Measurements from ENCODE around the gene HSF2BP. TPM values are rescaled to one million over a fixed set of nuclear protein-coding genes. Genes with fewer than 3 reads are reported as not detected.
"Not testable (repeated sequence)": the region's sequence is repeated elsewhere in the genome, so short reads cannot be mapped to it uniquely, and the experiment has no call there.

The HSF2BP gene
- polyA plus RNA-seq, 1 experiment: 1.1 TPM

GRCh38 chr21:43623588-43623987 is 35.7 kb downstream of the HSF2BP start:
- Histone ChIP-seq H3K9me3 (ENCODE audit: control insufficient read depth, insufficient read depth, low read length) (peaks cover 12% of the 10 kb centered on the region; the same call in 1 of the 2 replicates), H3K4me3 (ENCODE audit: low read depth, low read length) (no peak overlapping the region), H3K27ac (ENCODE audit: low read depth, low read length) (no peak overlapping the region), H3K27me3 (ENCODE audit: control insufficient read depth, insufficient read depth, low read length) (no peaks in the 10 kb centered on the region)
- ChIA-PET POLR2A (no interaction called here), CTCF (no interaction called here)
- TF ChIP-seq, protein P1, sequence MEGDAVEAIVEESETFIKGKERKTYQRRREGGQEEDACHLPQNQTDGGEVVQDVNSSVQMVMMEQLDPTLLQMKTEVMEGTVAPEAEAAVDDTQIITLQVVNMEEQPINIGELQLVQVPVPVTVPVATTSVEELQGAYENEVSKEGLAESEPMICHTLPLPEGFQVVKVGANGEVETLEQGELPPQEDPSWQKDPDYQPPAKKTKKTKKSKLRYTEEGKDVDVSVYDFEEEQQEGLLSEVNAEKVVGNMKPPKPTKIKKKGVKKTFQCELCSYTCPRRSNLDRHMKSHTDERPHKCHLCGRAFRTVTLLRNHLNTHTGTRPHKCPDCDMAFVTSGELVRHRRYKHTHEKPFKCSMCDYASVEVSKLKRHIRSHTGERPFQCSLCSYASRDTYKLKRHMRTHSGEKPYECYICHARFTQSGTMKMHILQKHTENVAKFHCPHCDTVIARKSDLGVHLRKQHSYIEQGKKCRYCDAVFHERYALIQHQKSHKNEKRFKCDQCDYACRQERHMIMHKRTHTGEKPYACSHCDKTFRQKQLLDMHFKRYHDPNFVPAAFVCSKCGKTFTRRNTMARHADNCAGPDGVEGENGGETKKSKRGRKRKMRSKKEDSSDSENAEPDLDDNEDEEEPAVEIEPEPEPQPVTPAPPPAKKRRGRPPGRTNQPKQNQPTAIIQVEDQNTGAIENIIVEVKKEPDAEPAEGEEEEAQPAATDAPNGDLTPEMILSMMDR (IDR thresholded peaks at IDR 0.05; ENCODE audit: low read depth, low read length): no peak
- DNase-seq (ENCODE audit: low read depth, low spot score): no peak

- ChIA-PET POLR2A (no interaction called here), CTCF (interaction anchor here (1.2 kb wide), 1 partner anchor 11 kb away, joined by 5 read pairs; no protein-coding TSS in a partner anchor)
- no peak overlapping the region for H3K4me3 ChIP-seq (ENCODE audit: low read depth, low read length)
- DNase-seq (ENCODE audit: low read depth, low spot score): no peak
- TF ChIP-seq, protein P1 (IDR thresholded peaks at IDR 0.05; ENCODE audit: low read depth, low read length): no peak
- H3K9me3 ChIP-seq (ENCODE audit: control insufficient read depth, insufficient read depth, low read length): peaks cover 8% of the 10 kb centered on the region; the same call in 1 of the 2 replicates
- no peaks in the 10 kb centered on the region for H3K27me3 ChIP-seq (ENCODE audit: control insufficient read depth, insufficient read depth, low read length)
- H3K27ac ChIP-seq (ENCODE audit: low read depth, low read length): no peak overlapping the region
These were observed 36.5 kb downstream of the HSF2BP start for GRCh38 chr21:43622796-43623195.

- ChIA-PET POLR2A (no interaction called here), CTCF (interaction anchor here (0.6 to 1.1 kb wide), 2 partner anchors 21 to 26 kb away, joined by 3 to 4 read pairs; no protein-coding TSS in a partner anchor)
- no peak overlapping the region for H3K27ac ChIP-seq (ENCODE audit: low read depth, low read length)
- TF ChIP-seq, protein P1 (IDR thresholded peaks at IDR 0.05; ENCODE audit: low read depth, low read length): peak; percentile 20
- no peak overlapping the region for H3K4me3 ChIP-seq (ENCODE audit: low read depth, low read length)
- peaks cover 8% of the 10 kb centered on the region; the same call in 1 of the 2 replicates for H3K9me3 ChIP-seq (ENCODE audit: control insufficient read depth, insufficient read depth, low read length)
- H3K27me3 ChIP-seq (ENCODE audit: control insufficient read depth, insufficient read depth, low read length): no peaks in the 10 kb centered on the region
- DNase-seq (ENCODE audit: low read depth, low spot score): no peak
These were observed 39.4 kb downstream of the HSF2BP start for GRCh38 chr21:43619856-43620255.

GRCh38 chr21:43619344-43619743 is 39.9 kb downstream of the HSF2BP start:
- TF ChIP-seq, protein P1 (IDR thresholded peaks at IDR 0.05; ENCODE audit: low read depth, low read length): no peak
- Histone ChIP-seq H3K27ac (ENCODE audit: low read depth, low read length) (no peak overlapping the region), H3K4me3 (ENCODE audit: low read depth, low read length) (no peak overlapping the region), H3K9me3 (ENCODE audit: control insufficient read depth, insufficient read depth, low read length) (peaks cover 8% of the 10 kb centered on the region; the same call in 1 of the 2 replicates), H3K27me3 (ENCODE audit: control insufficient read depth, insufficient read depth, low read length) (no peaks in the 10 kb centered on the region)
- POLR2A ChIA-PET: no interaction called here
- CTCF ChIA-PET: no interaction called here
- DNase-seq (ENCODE audit: low read depth, low spot score): no peak

DNA sequence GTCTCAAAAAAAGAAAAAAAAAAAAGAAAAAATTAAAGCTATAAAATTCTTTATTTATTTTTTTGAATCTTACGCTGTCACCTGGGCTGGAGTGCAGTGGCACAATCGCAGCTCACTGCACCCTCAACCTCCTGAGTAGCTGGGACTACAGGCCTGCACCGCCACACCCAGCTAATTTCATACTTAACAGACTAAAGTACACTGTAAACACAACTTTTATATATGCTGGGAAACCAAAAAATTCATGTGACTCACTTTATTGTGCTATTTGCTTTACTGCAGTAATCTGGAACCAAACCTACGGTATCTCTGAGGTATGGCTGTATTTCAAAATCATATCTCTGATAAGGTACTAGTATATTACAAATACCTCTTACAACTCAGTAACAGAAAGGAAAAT is 40.3 kb downstream of the HSF2BP start:
- TF ChIP-seq, protein P1 (IDR thresholded peaks at IDR 0.05; ENCODE audit: low read depth, low read length): no peak
- H3K27me3 ChIP-seq (ENCODE audit: control insufficient read depth, insufficient read depth, low read length): no peaks in the 10 kb centered on the region
- no peak overlapping the region for H3K4me3 ChIP-seq (ENCODE audit: low read depth, low read length)
- no peak overlapping the region for H3K27ac ChIP-seq (ENCODE audit: low read depth, low read length)
- peaks cover 8% of the 10 kb centered on the region; the same call in 1 of the 2 replicates for H3K9me3 ChIP-seq (ENCODE audit: control insufficient read depth, insufficient read depth, low read length)
- POLR2A ChIA-PET: no interaction called here
- CTCF ChIA-PET: no interaction called here
- no peak for DNase-seq (ENCODE audit: low read depth, low spot score)

DNA sequence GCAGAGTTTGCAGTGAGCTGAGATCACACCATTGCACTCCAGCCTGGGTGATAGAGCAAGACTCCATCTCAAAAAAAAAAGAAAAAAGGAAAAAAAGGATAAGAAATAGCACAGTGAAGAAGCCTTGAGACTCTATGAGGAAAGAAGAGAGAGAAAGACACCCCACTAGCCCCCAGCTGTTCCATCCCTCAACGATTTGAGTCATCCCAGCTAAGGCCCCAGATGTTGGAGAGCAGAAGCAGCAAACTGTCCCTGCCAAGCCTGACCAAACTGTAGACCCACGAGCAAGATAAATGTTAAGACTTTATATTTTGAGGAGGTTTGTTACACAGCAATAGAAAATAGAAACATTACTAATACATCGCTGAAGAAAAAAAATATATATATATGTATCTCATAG is 42.4 kb downstream of the HSF2BP start:
- H3K4me3 ChIP-seq (ENCODE audit: low read depth, low read length); H3K27ac ChIP-seq (ENCODE audit: low read depth, low read length); POLR2A ChIA-PET; DNase-seq (ENCODE audit: low read depth, low spot score); CTCF ChIA-PET; H3K27me3 ChIP-seq (ENCODE audit: control insufficient read depth, insufficient read depth, low read length); H3K9me3 ChIP-seq (ENCODE audit: control insufficient read depth, insufficient read depth, low read length): not testable (repeated sequence)
